ENCODE measurements around the gene ATAD1.
"Not testable (repeated sequence)": the region's sequence is repeated elsewhere in the genome, so short reads cannot be mapped to it uniquely, and the experiment has no call there.

Gene ATAD1

GRCh38 chr10:87752566-87752965, 65.5 kb downstream of the ATAD1 start:
- no peak for DNase-seq

- DNase-seq = no peak
Measured at GRCh38 chr10:87751274-87751673, 66.8 kb downstream of the ATAD1 start.

GRCh38 chr10:87750817-87751216, 67.2 kb downstream of the ATAD1 start:
- no peak for DNase-seq

GRCh38 chr10:87750001-87750671, 67.9 kb downstream of the ATAD1 start:
- DNase-seq = no peak

GRCh38 chr10:87748244-87748643, 69.8 kb downstream of the ATAD1 start:
- DNase-seq = not testable (repeated sequence)

GRCh38 chr10:87746911-87747310, 71.1 kb downstream of the ATAD1 start:
- no peak for DNase-seq

- DNase-seq = no peak
Measured at GRCh38 chr10:87744606-87745005, 73.4 kb downstream of the ATAD1 start.

- DNase-seq = not testable (repeated sequence)
Measured at GRCh38 chr10:87742992-87743610, 74.9 kb downstream of the ATAD1 start.

GRCh38 chr10:87740254-87740655, 77.8 kb downstream of the ATAD1 start:
- DNase-seq = no peak

- DNase-seq = no peak
Measured at GRCh38 chr10:87739703-87740102, 78.3 kb downstream of the ATAD1 start.

- not testable (repeated sequence) for DNase-seq
Measured at GRCh38 chr10:87738253-87738652, 79.8 kb downstream of the ATAD1 start.

GRCh38 chr10:87734987-87735827, 82.8 kb downstream of the ATAD1 start:
- peak; percentile 10 for DNase-seq

GRCh38 chr10:87733081-87733480, 84.9 kb downstream of the ATAD1 start:
- DNase-seq = no peak

- no peak for DNase-seq
Measured at GRCh38 chr10:87729940-87730339, 88.1 kb downstream of the ATAD1 start.

- no peak for DNase-seq
Measured at GRCh38 chr10:87724789-87725188, 93.2 kb downstream of the ATAD1 start.

GRCh38 chr10:87723500-87723899, 94.5 kb downstream of the ATAD1 start:
- DNase-seq = no peak

- no peak for DNase-seq
Measured at GRCh38 chr10:87722716-87723115, 95.3 kb downstream of the ATAD1 start.

GRCh38 chr10:87721781-87722180, 96.2 kb downstream of the ATAD1 start:
- no peak for DNase-seq

- no peak for DNase-seq
Measured at GRCh38 chr10:87720665-87721064, 97.4 kb downstream of the ATAD1 start.

GRCh38 chr10:87716348-87716670, 101.7 kb downstream of the ATAD1 start:
- DNase-seq = no peak

- no peak for DNase-seq
Measured at GRCh38 chr10:87715552-87716347, 102.3 kb downstream of the ATAD1 start.

- DNase-seq = no peak
Measured at GRCh38 chr10:87713707-87714106, 104.3 kb downstream of the ATAD1 start.
